Limb (tissue), 2 donors: ENCODE data around the gene TAOK3.
A peak's percentile ranks its signal among the peaks of the same experiment; 100 is the strongest.
"Not testable (repeated sequence)": the region's sequence is repeated elsewhere in the genome, so short reads cannot be mapped to it uniquely, and the experiment has no call there.

Experiments
- DNase-seq, 2 donors: peaks; one replicate each; pipeline ENCODE4 v3.0.0-alpha.2; 2016; ENCODE audit errors: extremely low spot score in 2 of 2

The TAOK3 gene

GRCh38 chr12:118372541-118373495, at the start of gene TAOK3:
TAOK3 (minus strand) TSS chr12:118372907; CDS start chr12:118255567, 117,340 bp downstream.
- peak; percentile 98 to 99 for DNase-seq

- no peak for DNase-seq
Observed at GRCh38 chr12:118420673-118421072, 48.0 kb upstream of the TAOK3 start.

GRCh38 chr12:118418385-118419057, 45.8 kb upstream of the TAOK3 start:
- DNase-seq = no peak

- DNase-seq = no peak
Observed at GRCh38 chr12:118417942-118418341, 45.2 kb upstream of the TAOK3 start.

- DNase-seq = no peak
Observed at GRCh38 chr12:118409834-118410233, 37.1 kb upstream of the TAOK3 start.

GRCh38 chr12:118408241-118408640, 35.5 kb upstream of the TAOK3 start:
- DNase-seq = not testable (repeated sequence)

- DNase-seq = peak; percentile 55 to 70
Observed at GRCh38 chr12:118404876-118405521, 32.3 kb upstream of the TAOK3 start.

GRCh38 chr12:118402251-118402650, 29.5 kb upstream of the TAOK3 start:
- no peak for DNase-seq

GRCh38 chr12:118398940-118399339, 26.2 kb upstream of the TAOK3 start:
- no peak for DNase-seq

GRCh38 chr12:118398524-118398923, 25.8 kb upstream of the TAOK3 start:
- no peak for DNase-seq

GRCh38 chr12:118397708-118398440, 25.2 kb upstream of the TAOK3 start:
- no peak for DNase-seq

- no peak for DNase-seq
Observed at GRCh38 chr12:118391836-118392235, 19.1 kb upstream of the TAOK3 start.

GRCh38 chr12:118391424-118391823, 18.7 kb upstream of the TAOK3 start:
- DNase-seq = no peak

- DNase-seq = peak; percentile 78 to 83
Observed at GRCh38 chr12:118377884-118378470, 5.3 kb upstream of the TAOK3 start.

- DNase-seq = no peak
Observed at GRCh38 chr12:118377021-118377883, 4.5 kb upstream of the TAOK3 start.

GRCh38 chr12:118376089-118377020, 3.6 kb upstream of the TAOK3 start, which contains the start of gene SUDS3:
SUDS3 (plus strand) TSS chr12:118376555; CDS start chr12:118376692, 137 bp downstream.
- peak; percentile 89 to 97 for DNase-seq

- no peak for DNase-seq
Observed at GRCh38 chr12:118375348-118375747, 2.6 kb upstream of the TAOK3 start.

GRCh38 chr12:118374909-118375308, 2.2 kb upstream of the TAOK3 start:
- DNase-seq = no peak
